HG03439 (cell line): ENCODE results near the gene GLP2R.
"Not testable (repeated sequence)": the region's sequence is repeated elsewhere in the genome, so short reads cannot be mapped to it uniquely, and the experiment has no call there.

ENCODE experiments used
- ATAC-seq: cut with Tn5 transposase; IDR thresholded peaks from one replicate; pipeline ENCODE4 v1.9.1; 2021; ENCODE audit warnings: mild to moderate bottlenecking, moderate library complexity; ENCODE audit not compliant: unreplicated experiment

Gene GLP2R, protein sequence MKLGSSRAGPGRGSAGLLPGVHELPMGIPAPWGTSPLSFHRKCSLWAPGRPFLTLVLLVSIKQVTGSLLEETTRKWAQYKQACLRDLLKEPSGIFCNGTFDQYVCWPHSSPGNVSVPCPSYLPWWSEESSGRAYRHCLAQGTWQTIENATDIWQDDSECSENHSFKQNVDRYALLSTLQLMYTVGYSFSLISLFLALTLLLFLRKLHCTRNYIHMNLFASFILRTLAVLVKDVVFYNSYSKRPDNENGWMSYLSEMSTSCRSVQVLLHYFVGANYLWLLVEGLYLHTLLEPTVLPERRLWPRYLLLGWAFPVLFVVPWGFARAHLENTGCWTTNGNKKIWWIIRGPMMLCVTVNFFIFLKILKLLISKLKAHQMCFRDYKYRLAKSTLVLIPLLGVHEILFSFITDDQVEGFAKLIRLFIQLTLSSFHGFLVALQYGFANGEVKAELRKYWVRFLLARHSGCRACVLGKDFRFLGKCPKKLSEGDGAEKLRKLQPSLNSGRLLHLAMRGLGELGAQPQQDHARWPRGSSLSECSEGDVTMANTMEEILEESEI

DNA sequence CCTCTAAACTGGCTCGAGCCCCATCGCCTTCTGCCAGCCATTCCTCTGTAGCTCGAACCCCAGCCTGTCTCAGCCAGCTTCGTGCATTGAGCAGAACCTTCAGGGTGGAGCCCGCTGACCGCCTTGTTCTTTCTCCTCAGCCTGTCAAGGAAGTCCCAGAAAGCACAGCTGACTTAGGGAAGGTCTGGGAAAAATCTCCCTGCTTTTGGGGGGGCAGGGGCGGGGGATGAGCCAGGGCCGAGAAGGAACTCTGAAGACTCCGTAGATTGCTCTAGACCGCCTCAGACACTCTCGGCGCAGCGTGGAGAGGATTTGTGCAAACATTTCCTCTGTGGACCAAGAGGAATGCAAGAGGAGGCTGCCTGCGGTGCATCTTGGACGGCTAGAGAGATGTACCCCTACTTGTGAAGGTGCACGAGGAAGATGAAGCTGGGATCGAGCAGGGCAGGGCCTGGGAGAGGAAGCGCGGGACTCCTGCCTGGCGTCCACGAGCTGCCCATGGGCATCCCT lies at the start of gene GLP2R:
TSS of gene GLP2R (plus strand) at position 284 of the 510 bp plus-strand sequence. CDS start at position 424, 140 bp downstream.
- ATAC-seq = no peak

GRCh38 chr17:9776911-9777310 lies 48.8 kb upstream of the GLP2R start:
- no peak for ATAC-seq

- no peak for ATAC-seq
These were observed 45.2 kb upstream of the GLP2R start for GRCh38 chr17:9780552-9780951.

DNA sequence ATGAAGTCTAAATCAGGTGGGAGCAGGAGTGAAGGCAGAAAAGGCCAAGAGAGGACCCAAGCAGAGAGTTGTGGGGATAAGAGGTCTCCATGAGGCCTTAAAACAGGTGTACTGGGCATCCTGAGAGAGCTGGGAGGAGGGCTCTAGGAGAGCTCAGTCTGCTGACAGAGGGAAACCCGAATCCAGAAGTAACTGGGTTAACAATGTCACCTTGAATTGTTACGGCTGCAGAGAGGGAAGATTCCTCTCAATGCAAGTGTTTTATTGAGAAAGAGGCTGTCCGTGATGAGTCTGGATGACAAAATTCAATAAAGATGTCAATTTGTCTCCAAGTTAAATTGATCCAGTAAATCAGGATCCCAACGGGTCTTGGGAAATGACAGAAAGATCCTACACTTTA lies 42.7 kb upstream of the GLP2R start:
- no peak for ATAC-seq

DNA sequence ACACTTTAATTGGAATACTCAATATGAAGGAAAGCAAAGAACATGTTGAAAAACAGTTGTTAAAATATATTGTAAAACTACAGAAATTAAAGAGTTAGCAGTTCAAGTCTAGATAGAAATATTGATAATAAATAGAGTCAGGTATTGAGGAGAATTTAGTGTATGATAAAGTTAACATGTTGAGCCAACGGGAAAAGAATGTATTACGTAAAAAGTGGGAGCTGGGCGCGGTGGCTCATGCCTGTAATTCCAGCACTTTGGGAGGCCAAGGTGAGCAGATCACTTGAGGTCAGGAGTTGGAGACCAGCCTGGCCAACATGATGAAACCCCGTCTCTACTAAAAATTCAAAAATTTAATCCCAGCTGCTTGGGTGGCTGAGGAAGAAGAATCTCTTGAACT lies 42.3 kb upstream of the GLP2R start:
- not testable (repeated sequence) for ATAC-seq

DNA sequence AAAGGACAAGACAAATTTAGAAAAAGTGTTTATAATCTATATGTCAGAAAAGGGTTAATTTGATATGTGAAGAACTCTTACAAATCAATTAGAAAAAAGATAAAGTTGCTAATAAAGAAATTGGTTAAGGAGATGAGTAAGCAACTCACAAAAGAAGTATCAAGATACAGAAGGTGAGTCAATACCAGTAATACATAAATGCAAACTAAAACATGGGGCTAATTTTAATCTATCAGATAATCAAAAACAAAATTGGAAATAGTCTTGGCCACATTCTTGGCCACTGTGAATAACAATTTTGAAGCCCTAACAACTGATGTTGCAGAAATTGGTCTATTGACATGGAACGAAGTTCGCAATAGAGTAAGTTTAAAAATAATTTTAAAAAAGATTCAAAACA lies 41.2 kb upstream of the GLP2R start:
- no peak for ATAC-seq

DNA sequence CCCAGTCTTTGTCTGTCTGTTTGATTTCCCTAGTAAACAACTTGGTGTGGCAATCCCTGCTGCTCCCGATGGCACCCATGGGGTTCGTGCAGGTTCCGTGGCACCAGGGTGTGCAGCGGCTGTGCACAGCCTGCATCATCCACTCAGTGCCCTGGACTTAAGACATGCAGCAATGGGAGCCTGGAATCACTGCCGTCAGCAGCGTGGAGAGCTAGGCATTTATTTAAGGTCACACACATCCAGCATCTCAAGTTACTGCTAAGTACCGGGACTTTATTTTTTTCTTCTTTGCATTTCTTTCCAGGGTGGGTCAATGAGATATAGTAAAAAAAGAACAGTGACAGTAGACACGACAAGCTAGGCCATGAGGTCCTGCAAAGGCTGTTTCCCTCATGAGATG lies 37.1 kb upstream of the GLP2R start:
- ATAC-seq = no peak

GRCh38 chr17:9790316-9790715 lies 35.4 kb upstream of the GLP2R start:
- no peak for ATAC-seq

GRCh38 chr17:9790889-9791876 lies 34.5 kb upstream of the GLP2R start, which contains the start of gene DHRS7C:
DHRS7C (minus strand) TSS chr17:9791592; CDS start chr17:9791284, 308 bp downstream.
- ATAC-seq = no peak

DNA sequence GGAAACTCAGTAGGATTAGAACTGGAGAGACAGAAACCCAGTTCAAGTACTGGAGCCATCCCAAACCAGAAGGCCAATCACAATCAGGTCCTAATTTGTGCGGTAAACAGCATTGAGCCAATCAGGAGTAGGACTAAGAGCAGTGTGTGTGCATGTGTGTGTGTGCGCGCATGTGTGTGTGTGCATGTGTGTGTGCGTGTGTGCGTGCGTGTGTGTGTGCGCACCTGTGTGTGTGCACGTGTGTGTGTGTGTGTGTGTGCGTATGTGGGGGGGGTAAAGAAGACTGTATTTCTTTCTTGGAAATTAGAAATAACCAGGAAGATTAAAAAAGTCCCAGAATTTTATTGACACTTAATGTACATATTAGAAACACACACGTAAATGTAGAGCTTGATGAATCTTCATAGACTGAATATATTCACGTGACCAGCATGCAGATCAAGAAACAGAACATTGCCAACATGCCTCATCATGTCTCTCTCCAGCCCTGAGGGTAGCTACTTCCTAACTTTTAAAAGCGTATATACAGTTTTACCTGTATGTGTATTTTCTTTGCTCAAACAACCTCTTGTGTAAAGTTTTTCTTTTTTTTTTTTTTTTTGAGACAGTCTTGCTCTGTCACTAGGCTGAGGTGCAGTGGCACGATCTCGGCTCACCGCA lies 33.4 kb upstream of the GLP2R start:
- no peak for ATAC-seq

GRCh38 chr17:9798008-9798407 lies 27.7 kb upstream of the GLP2R start:
- ATAC-seq = no peak

GRCh38 chr17:9798724-9799123 lies 27.0 kb upstream of the GLP2R start:
- no peak for ATAC-seq

DNA sequence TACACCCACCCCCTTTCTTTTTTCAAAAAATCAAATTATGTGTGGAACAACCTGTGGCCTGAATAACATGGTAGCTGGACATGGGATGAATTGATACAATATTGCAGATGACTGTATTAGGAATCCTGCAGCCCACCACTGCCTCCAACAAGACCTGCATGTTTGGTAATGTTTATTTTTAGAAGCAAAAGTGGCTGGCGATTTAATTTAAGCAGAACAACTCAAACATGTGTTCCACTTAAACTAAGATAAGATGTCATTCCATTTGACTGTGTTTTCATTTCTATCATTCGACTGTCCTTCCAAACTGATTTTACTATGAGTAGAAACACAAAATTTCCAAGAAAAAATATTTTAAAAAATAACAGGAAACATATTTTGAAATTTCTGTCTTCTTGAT lies 24.2 kb upstream of the GLP2R start:
- no peak for ATAC-seq

DNA sequence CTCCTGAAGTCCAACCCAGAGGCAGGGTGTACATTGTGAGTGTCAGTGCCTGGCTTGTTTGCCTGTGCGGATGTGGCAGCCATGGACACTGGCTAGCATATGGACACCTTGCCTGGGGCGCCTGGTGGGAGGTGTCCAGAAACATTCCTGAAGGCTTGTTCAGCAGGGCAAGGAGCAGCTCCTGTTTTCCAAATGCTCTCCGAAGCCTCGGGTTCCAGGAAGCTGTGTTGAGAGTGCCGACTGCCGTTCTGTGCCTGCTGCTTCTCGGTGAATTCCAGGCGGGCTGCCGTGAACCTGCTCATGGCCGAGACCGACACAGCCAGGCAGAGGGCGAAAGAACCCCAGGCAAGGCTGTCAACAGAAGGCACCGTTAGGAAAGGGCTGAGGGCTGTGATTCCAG lies 23.4 kb upstream of the GLP2R start:
- ATAC-seq = no peak

GRCh38 chr17:9802697-9803096 lies 23.0 kb upstream of the GLP2R start:
- ATAC-seq = no peak

GRCh38 chr17:9805769-9806168 lies 20.0 kb upstream of the GLP2R start:
- no peak for ATAC-seq

DNA sequence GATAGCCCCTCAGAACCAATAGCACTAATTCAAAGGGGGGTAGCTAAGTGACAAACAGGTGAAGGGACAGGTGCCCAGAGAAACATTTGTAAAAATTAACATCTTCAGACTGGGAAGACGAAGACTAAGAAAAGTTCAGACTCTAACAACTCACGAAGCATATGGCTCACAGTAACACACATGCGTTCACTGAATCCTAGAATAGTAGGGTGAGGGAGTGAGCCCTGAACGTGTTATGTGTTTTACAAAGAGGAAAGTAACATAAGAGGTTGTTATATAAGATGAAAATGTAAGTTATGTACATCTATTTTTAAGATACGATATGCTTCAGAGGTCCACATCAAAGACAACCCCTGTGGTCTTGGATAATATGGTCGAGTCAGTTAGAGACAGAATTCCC lies 19.0 kb upstream of the GLP2R start:
- ATAC-seq = no peak

DNA sequence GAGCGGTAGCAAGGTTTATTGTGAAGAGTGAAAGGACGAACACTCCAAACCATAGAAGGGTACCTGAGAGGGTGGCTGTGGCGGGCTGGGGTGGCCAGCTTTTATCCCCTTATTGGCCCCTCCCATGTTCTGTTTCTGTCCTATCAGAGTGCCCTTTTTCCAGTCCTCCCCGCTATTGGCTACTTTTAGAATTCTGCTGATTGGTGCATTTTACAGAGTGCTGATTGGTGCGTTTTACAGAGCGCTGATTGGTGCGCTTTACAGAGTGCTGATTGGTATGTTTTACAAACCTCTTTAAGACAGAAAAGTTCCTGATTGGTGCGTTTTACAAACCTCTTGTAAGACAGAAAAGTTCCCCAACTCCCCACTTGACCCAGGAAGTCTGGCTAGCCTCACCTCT lies 16.3 kb upstream of the GLP2R start:
- no peak for ATAC-seq

GRCh38 chr17:9810100-9810949 lies 15.4 kb upstream of the GLP2R start:
- ATAC-seq = no peak

DNA sequence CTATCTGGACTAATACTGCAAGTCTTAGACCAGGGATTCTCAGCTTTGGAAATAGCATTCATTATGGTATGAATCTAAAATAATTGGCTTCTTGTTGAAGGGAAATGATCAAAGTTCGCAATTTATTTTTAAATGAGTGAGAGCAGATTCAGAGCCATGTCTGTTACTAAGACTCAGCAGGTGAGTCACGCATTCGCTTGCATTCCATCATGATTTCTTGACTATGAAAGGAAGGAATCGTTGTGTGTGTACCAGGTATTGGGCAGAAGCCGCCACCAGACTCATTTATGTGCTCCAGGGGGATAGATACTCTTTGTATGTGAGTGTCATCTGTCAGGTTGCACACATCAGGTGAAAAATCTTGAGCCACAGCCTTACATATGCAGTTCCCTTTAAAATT lies 14.6 kb upstream of the GLP2R start:
- no peak for ATAC-seq
